Keratinocyte (primary cell): ENCODE results near the gene CERK.

Experiments used
- CTCF ChIP-seq, 3 experiments: IDR thresholded peaks in 1 of 3; conservative IDR thresholded peaks in 1 of 3; optimal IDR thresholded peaks in 1 of 3; 2 replicates in 2 of 3; 3 replicates in 1 of 3; pipeline versions ENCODE3 to v1.5.1; 2011; ENCODE audit warnings: low read length in 3 of 3, mild to moderate bottlenecking in 3 of 3, moderate library complexity in 2 of 3, control low read depth in 1 of 3, inconsistent platforms in 1 of 3; ENCODE audit not compliant: insufficient read depth in 2 of 3; ENCODE audit errors: extremely low read depth in 1 of 3
- EZH2 ChIP-seq: IDR thresholded peaks from one replicate; pipeline ENCODE4 v1.6.1; 2012; ENCODE audit warnings: inconsistent platforms, mild to moderate bottlenecking, low read length, moderate library complexity

GRCh38 chr22:46646531-46647215, 91.4 kb downstream of the CERK start:
- TF ChIP-seq CTCF (optimal IDR thresholded peaks at IDR 0.05 in 1 of 3, IDR thresholded peaks at IDR 0.05 in 1 of 3, conservative IDR thresholded peaks at IDR 0.05 in 1 of 3; ENCODE audit: extremely low read depth in 1 of 3, insufficient read depth in 2 of 3, low read length in 3 of 3) (no peak), EZH2 (no peak)
